GM10847 (cell line): Measurements from ENCODE around the gene R3HDM4.

ENCODE experiments used
- POLR2A ChIP-seq: IDR thresholded peaks from 2 replicates; pipeline ENCODE4 v1.6.1; 2011; ENCODE audit not compliant: insufficient read length; ENCODE audit errors: extremely low read depth

Gene R3HDM4

GRCh38 chr19:868458-869244 is 44.4 kb downstream of the R3HDM4 start:
- no peak for TF ChIP-seq POLR2A

- no peak for TF ChIP-seq POLR2A
These were observed 45.1 kb downstream of the R3HDM4 start for GRCh38 chr19:867855-868457.

GRCh38 chr19:867301-867793 is 45.7 kb downstream of the R3HDM4 start:
- no peak for TF ChIP-seq POLR2A

- TF ChIP-seq POLR2A = no peak
These were observed 46.2 kb downstream of the R3HDM4 start for GRCh38 chr19:866769-867300.

- TF ChIP-seq POLR2A = no peak
These were observed 49.8 kb downstream of the R3HDM4 start for GRCh38 chr19:863315-863620.

GRCh38 chr19:862581-863314 is 50.3 kb downstream of the R3HDM4 start:
- no peak for TF ChIP-seq POLR2A

GRCh38 chr19:861756-862580 is 51.1 kb downstream of the R3HDM4 start:
- no peak for TF ChIP-seq POLR2A

- TF ChIP-seq POLR2A = no peak
These were observed 51.8 kb downstream of the R3HDM4 start for GRCh38 chr19:861141-861755.

- TF ChIP-seq POLR2A = no peak
These were observed 53.9 kb downstream of the R3HDM4 start, which contains the start of gene CFD for GRCh38 chr19:858868-859843. Gene CFD, plus strand, starts transcription at chr19:859664. Its CDS starts 26 bp downstream, at chr19:859690.

GRCh38 chr19:858284-858683 is 54.7 kb downstream of the R3HDM4 start:
- TF ChIP-seq POLR2A = no peak

- TF ChIP-seq POLR2A = no peak
These were observed 57.4 kb downstream of the R3HDM4 start for GRCh38 chr19:855566-856120.

- no peak for TF ChIP-seq POLR2A
These were observed 57.9 kb downstream of the R3HDM4 start for GRCh38 chr19:855142-855541.

GRCh38 chr19:854549-854948 is 58.5 kb downstream of the R3HDM4 start:
- no peak for TF ChIP-seq POLR2A

- TF ChIP-seq POLR2A = no peak
These were observed 59.9 kb downstream of the R3HDM4 start for GRCh38 chr19:853014-853585.
